Activated T-helper 9 cell treated with anti-CD3 and anti-CD28 coated beads, Interleukin-2, amount 50 U/mL, for 16 hours (primary cell): ENCODE measurements around the gene SLC25A13.
"Not testable (repeated sequence)": the region's sequence is repeated elsewhere in the genome, so short reads cannot be mapped to it uniquely, and the experiment has no call there.

Experiments
- DNase-seq: peaks from one replicate; pipeline ENCODE4 v3.0.0-alpha.2; 2020; ENCODE audit warnings: low read depth

Gene SLC25A13

GRCh38 chr7:96200740-96201139 lies 121.2 kb downstream of the SLC25A13 start:
- no peak for DNase-seq

- no peak for DNase-seq
Measured at GRCh38 chr7:96199421-96199820, 122.5 kb downstream of the SLC25A13 start.

GRCh38 chr7:96198047-96198636 lies 123.8 kb downstream of the SLC25A13 start:
- no peak for DNase-seq

- DNase-seq: no peak
Measured at GRCh38 chr7:96196676-96197075, 125.2 kb downstream of the SLC25A13 start.

- DNase-seq: no peak
Measured at GRCh38 chr7:96189129-96189820, 132.6 kb downstream of the SLC25A13 start.

- no peak for DNase-seq
Measured at GRCh38 chr7:96188591-96188991, 133.3 kb downstream of the SLC25A13 start.

GRCh38 chr7:96188174-96188581 lies 133.7 kb downstream of the SLC25A13 start:
- DNase-seq: no peak

- no peak for DNase-seq
Measured at GRCh38 chr7:96187735-96188134, 134.2 kb downstream of the SLC25A13 start.

GRCh38 chr7:96184783-96185182 lies 137.1 kb downstream of the SLC25A13 start:
- no peak for DNase-seq

- DNase-seq: no peak
Measured at GRCh38 chr7:96183163-96183670, 138.7 kb downstream of the SLC25A13 start.

- no peak for DNase-seq
Measured at GRCh38 chr7:96182424-96183158, 139.3 kb downstream of the SLC25A13 start.

GRCh38 chr7:96181174-96181573 lies 140.7 kb downstream of the SLC25A13 start:
- DNase-seq: no peak

- no peak for DNase-seq
Measured at GRCh38 chr7:96179837-96180236, 142.1 kb downstream of the SLC25A13 start.

- DNase-seq: no peak
Measured at GRCh38 chr7:96179341-96179740, 142.6 kb downstream of the SLC25A13 start.

- DNase-seq: no peak
Measured at GRCh38 chr7:96178581-96178980, 143.3 kb downstream of the SLC25A13 start.

GRCh38 chr7:96177353-96177752 lies 144.5 kb downstream of the SLC25A13 start:
- DNase-seq: no peak

GRCh38 chr7:96174812-96175211 lies 147.1 kb downstream of the SLC25A13 start:
- no peak for DNase-seq

- DNase-seq: no peak
Measured at GRCh38 chr7:96173781-96174180, 148.1 kb downstream of the SLC25A13 start.

- DNase-seq: no peak
Measured at GRCh38 chr7:96169439-96169838, 152.5 kb downstream of the SLC25A13 start.

GRCh38 chr7:96167424-96167823 lies 154.5 kb downstream of the SLC25A13 start:
- no peak for DNase-seq

GRCh38 chr7:96161897-96162296 lies 160.0 kb downstream of the SLC25A13 start:
- no peak for DNase-seq

GRCh38 chr7:96157856-96158255 lies 164.0 kb downstream of the SLC25A13 start:
- no peak for DNase-seq

- not testable (repeated sequence) for DNase-seq
Measured at GRCh38 chr7:96154506-96154905, 167.4 kb downstream of the SLC25A13 start.
